Activated naive CD4-positive, alpha-beta T cell treated with anti-CD3 and anti-CD28 coated beads, Interleukin-2, amount 10 ng/mL, durations not matched to agents 7 days and 5 days (primary cell): ENCODE measurements around the gene CCL19.
A peak's percentile ranks its signal among the peaks of the same experiment; 100 is the strongest.

Source experiments
- CTCF ChIA-PET: fragments of 350-600 bp; sonication (Branson Sonifier 250); formaldehyde crosslinking; loops from one replicate; lab custom pipeline; 2021; ENCODE audit warnings: antibody characterized with exemption; lab: Charles Lee
- DNase-seq: peaks from one replicate; pipeline ENCODE4 v3.0.0-alpha.2; 2020
- H3K27ac Mint-ChIP-seq: one replicate; pipeline ENCODE4 v1.8.0; 2021; ENCODE audit warnings: mild to moderate bottlenecking, moderate library complexity, mixed read lengths
- H3K27me3 Mint-ChIP-seq: one replicate; pipeline ENCODE4 v1.8.0; 2021; ENCODE audit warnings: mild to moderate bottlenecking, mixed read lengths
- H3K36me3 Mint-ChIP-seq: one replicate; pipeline ENCODE4 v1.8.0; 2021; ENCODE audit warnings: mixed read lengths
- H3K4me1 Mint-ChIP-seq: one replicate; pipeline ENCODE4 v1.8.0; 2021; ENCODE audit warnings: mixed read lengths
- H3K4me3 Mint-ChIP-seq: one replicate; pipeline ENCODE4 v1.8.0; 2021; ENCODE audit warnings: mild to moderate bottlenecking, moderate library complexity, mixed read lengths
- H3K9me3 Mint-ChIP-seq: one replicate; pipeline ENCODE4 v1.8.0; 2021; ENCODE audit warnings: mixed read lengths

CCL19 gene

GRCh38 chr9:34650816-34651215 is 40.3 kb downstream of the CCL19 start:
- peaks cover 45% of the 10 kb centered on the region for H3K4me1 Mint-ChIP-seq
- H3K4me3 Mint-ChIP-seq: no peak overlapping the region
- CTCF ChIA-PET: interaction anchor here (1.1 kb wide), 1 partner anchor 13 kb away, joined by 4 read pairs; no protein-coding TSS in a partner anchor
- H3K27me3 Mint-ChIP-seq: no peaks in the 10 kb centered on the region
- H3K9me3 Mint-ChIP-seq: no peaks in the 10 kb centered on the region
- DNase-seq: no peak
- peaks cover 37% of the 10 kb centered on the region for H3K36me3 Mint-ChIP-seq
- no peak overlapping the region for H3K27ac Mint-ChIP-seq

- H3K27me3 Mint-ChIP-seq: no peaks in the 10 kb centered on the region
- H3K27ac Mint-ChIP-seq: no peak overlapping the region
- DNase-seq: no peak
- no peaks in the 10 kb centered on the region for H3K9me3 Mint-ChIP-seq
- peaks cover 46% of the 10 kb centered on the region for H3K4me1 Mint-ChIP-seq
- CTCF ChIA-PET: interaction anchor here (0.8 to 3.4 kb wide), 2 partner anchors 14 kb away, joined by 3 to 36 read pairs; partner anchors contain the start of gene CCL27
- peaks cover 37% of the 10 kb centered on the region for H3K36me3 Mint-ChIP-seq
- H3K4me3 Mint-ChIP-seq: peak overlapping the region; percentile 97
Observed at GRCh38 chr9:34648673-34649072, 42.4 kb downstream of the CCL19 start.

GRCh38 chr9:34647651-34648050 is 43.4 kb downstream of the CCL19 start:
- CTCF ChIA-PET: interaction anchor here (1.0 to 4.5 kb wide), 5 partner anchors 9 to 15 kb away, joined by 3 to 36 read pairs (median 33); partner anchors contain the start of genes CCL27 and SIGMAR1
- no peaks in the 10 kb centered on the region for H3K27me3 Mint-ChIP-seq
- DNase-seq: peak; percentile 42
- H3K27ac Mint-ChIP-seq: peak overlapping the region; percentile 91
- H3K36me3 Mint-ChIP-seq: peaks cover 37% of the 10 kb centered on the region
- H3K4me1 Mint-ChIP-seq: peaks cover 41% of the 10 kb centered on the region
- peak overlapping the region; percentile 97 for H3K4me3 Mint-ChIP-seq
- H3K9me3 Mint-ChIP-seq: no peaks in the 10 kb centered on the region

GRCh38 chr9:34647084-34647403 is 44.0 kb downstream of the CCL19 start:
- no peaks in the 10 kb centered on the region for H3K27me3 Mint-ChIP-seq
- peaks cover 34% of the 10 kb centered on the region for H3K36me3 Mint-ChIP-seq
- CTCF ChIA-PET: interaction anchor here (0.6 to 4.5 kb wide), 9 partner anchors 9 to 1300 kb away, joined by 3 to 36 read pairs (median 7); partner anchors contain the start of genes CCL27, DCTN3 and SIGMAR1
- H3K27ac Mint-ChIP-seq: peak overlapping the region; percentile 91
- peaks cover 36% of the 10 kb centered on the region for H3K4me1 Mint-ChIP-seq
- peak overlapping the region; percentile 97 for H3K4me3 Mint-ChIP-seq
- no peak for DNase-seq
- no peaks in the 10 kb centered on the region for H3K9me3 Mint-ChIP-seq

GRCh38 chr9:34646211-34647083 is 44.6 kb downstream of the CCL19 start, which contains the start of gene GALT:
Gene GALT (plus strand): TSS chr9:34646675. CDS start chr9:34646705, 30 bp downstream.
- peak; percentile 99 for DNase-seq
- Mint-ChIP-seq H3K27me3 (no peaks in the 10 kb centered on the region), H3K4me3 (peak within 1 kb of the TSS; percentile 97), H3K9me3 (no peaks in the 10 kb centered on the region), H3K36me3 (peaks cover 34% of the 10 kb centered on the region), H3K4me1 (peaks cover 34% of the 10 kb centered on the region), H3K27ac (peak within 1 kb of the TSS; percentile 91)
- CTCF ChIA-PET: interaction anchor here (0.6 to 4.5 kb wide), 11 partner anchors 8 to 1301 kb away, joined by 3 to 36 read pairs (median 5); partner anchors contain the start of genes CCL27, DCTN3 and SIGMAR1

- H3K36me3 Mint-ChIP-seq: peaks cover 29% of the 10 kb centered on the region
- no peaks in the 10 kb centered on the region for H3K9me3 Mint-ChIP-seq
- H3K4me3 Mint-ChIP-seq: no peak overlapping the region
- H3K4me1 Mint-ChIP-seq: peaks cover 33% of the 10 kb centered on the region
- H3K27ac Mint-ChIP-seq: no peak overlapping the region
- H3K27me3 Mint-ChIP-seq: no peaks in the 10 kb centered on the region
- DNase-seq: no peak
- CTCF ChIA-PET: interaction anchor here (0.9 to 4.5 kb wide), 3 partner anchors 10 to 20 kb away, joined by 3 to 33 read pairs (median 4); no protein-coding TSS in a partner anchor
Observed at GRCh38 chr9:34644766-34645314, 46.2 kb downstream of the CCL19 start.

GRCh38 chr9:34642679-34643078 is 48.4 kb downstream of the CCL19 start:
- no peak for DNase-seq
- Mint-ChIP-seq H3K27ac (peak overlapping the region; percentile 21), H3K4me3 (no peak overlapping the region), H3K27me3 (no peaks in the 10 kb centered on the region), H3K9me3 (no peaks in the 10 kb centered on the region), H3K4me1 (peaks cover 29% of the 10 kb centered on the region), H3K36me3 (peaks cover 8% of the 10 kb centered on the region)
- CTCF ChIA-PET: interaction anchor here (1.4 kb wide), 1 partner anchor 9 kb away, joined by 9 read pairs; no protein-coding TSS in a partner anchor
